Stimulated activated CD4-positive, alpha-beta T cell treated with anti-CD3 and anti-CD28 coated beads, Interleukin-12 subunit alpha, Interleukin-12 subunit beta, amount 100 ng/mL, for 48 hours (primary cell): Measurements from ENCODE around the gene LRGUK.
"Not testable (repeated sequence)": the region's sequence is repeated elsewhere in the genome, so short reads cannot be mapped to it uniquely, and the experiment has no call there.

Experiments
- DNase-seq, 3 donors: peaks; one replicate each; pipeline ENCODE4 v3.0.0-alpha.2; 2020; ENCODE audit warnings: low read depth in 2 of 3, low spot score in 1 of 3

The LRGUK gene

GRCh38 chr7:134186027-134186426 lies 58.9 kb downstream of the LRGUK start:
- DNase-seq, result no peak

- no peak for DNase-seq
These were observed 59.7 kb downstream of the LRGUK start for GRCh38 chr7:134186801-134187200.

GRCh38 chr7:134187893-134188292 lies 60.8 kb downstream of the LRGUK start:
- no peak for DNase-seq

- DNase-seq, result no peak
These were observed 61.2 kb downstream of the LRGUK start for GRCh38 chr7:134188311-134188710.

- DNase-seq, result no peak
These were observed 62.4 kb downstream of the LRGUK start for GRCh38 chr7:134189559-134189958.

GRCh38 chr7:134191876-134192275 lies 64.7 kb downstream of the LRGUK start:
- DNase-seq, result no peak

- no peak for DNase-seq
These were observed 66.1 kb downstream of the LRGUK start for GRCh38 chr7:134193240-134193639.

GRCh38 chr7:134195252-134195651 lies 68.1 kb downstream of the LRGUK start:
- no peak for DNase-seq

GRCh38 chr7:134196439-134196838 lies 69.3 kb downstream of the LRGUK start:
- DNase-seq, result no peak

GRCh38 chr7:134197345-134197744 lies 70.2 kb downstream of the LRGUK start:
- no peak for DNase-seq

GRCh38 chr7:134200970-134201369 lies 73.8 kb downstream of the LRGUK start:
- DNase-seq, result no peak

- DNase-seq, result no peak
These were observed 74.6 kb downstream of the LRGUK start for GRCh38 chr7:134201569-134202261.

- DNase-seq, result no peak
These were observed 76.2 kb downstream of the LRGUK start for GRCh38 chr7:134203186-134203889.

- no peak for DNase-seq
These were observed 82.3 kb downstream of the LRGUK start for GRCh38 chr7:134209322-134210015.

GRCh38 chr7:134210227-134210626 lies 83.1 kb downstream of the LRGUK start:
- no peak for DNase-seq

GRCh38 chr7:134210976-134211663 lies 84.0 kb downstream of the LRGUK start:
- no peak for DNase-seq

GRCh38 chr7:134211817-134212216 lies 84.7 kb downstream of the LRGUK start:
- no peak for DNase-seq

GRCh38 chr7:134212576-134213546 lies 85.7 kb downstream of the LRGUK start:
- DNase-seq, result no peak

- no peak for DNase-seq
These were observed 93.1 kb downstream of the LRGUK start for GRCh38 chr7:134220236-134220635.

- not testable (repeated sequence) for DNase-seq
These were observed 104.2 kb downstream of the LRGUK start for GRCh38 chr7:134231296-134231695.
